Lower leg skin (tissue), 3 donors: ENCODE results near the gene POLA2.

ENCODE experiments used
- CTCF ChIP-seq, 3 donors: fragments of 450-650 bp; IDR thresholded peaks; one replicate each; pipeline ENCODE4 v1.5.1; 2016; ENCODE audit warnings: antibody characterized with exemption in 3 of 3, mild to moderate bottlenecking in 3 of 3, moderate library complexity in 2 of 3
- POLR2A ChIP-seq, 2 donors: fragments of 450-650 bp; IDR thresholded peaks; one replicate each; pipeline ENCODE4 v1.6.1; 2016 to 2017; ENCODE audit warnings: antibody characterized with exemption in 2 of 2, mild to moderate bottlenecking in 1 of 2, moderate library complexity in 1 of 2

GRCh38 chr11:65330544-65330943 lies 68.8 kb downstream of the POLA2 start:
- TF ChIP-seq CTCF (IDR thresholded peaks at IDR 0.05) (no peak), POLR2A (IDR thresholded peaks at IDR 0.05) (no peak)
